Mononuclear cell (primary cell): ENCODE results near the gene OR5D13. TPM values are rescaled to one million over a fixed set of nuclear protein-coding genes. Genes with fewer than 3 reads are reported as not detected.

ENCODE experiments used
- H3K27me3 ChIP-seq: 2 replicates; pipeline ENCODE4 v1.6.0; 2011; ENCODE audit warnings: low read length, control low read depth; ENCODE audit not compliant: insufficient read depth
- H3K4me1 ChIP-seq: 2 replicates; pipeline ENCODE4 v1.5.1; 2011; ENCODE audit warnings: mild to moderate bottlenecking, low read length, control low read depth; ENCODE audit not compliant: insufficient read depth
- H3K4me3 ChIP-seq: 2 replicates; pipeline ENCODE4 v1.5.1; 2011; ENCODE audit warnings: mild to moderate bottlenecking, low read length, moderate library complexity
- H3K9me3 ChIP-seq: 2 replicates; pipeline ENCODE4 v1.5.1; 2011; ENCODE audit warnings: low read depth, mild to moderate bottlenecking, control low read depth, low read length
- total RNA-seq: library from RNA; depleted of rRNA; stranded (reverse); fragments of >200 nt; gene quantifications from one replicate; pipeline ENCODE4 v1.2.3, GENCODE V29; 2012

Gene OR5D13, protein sequence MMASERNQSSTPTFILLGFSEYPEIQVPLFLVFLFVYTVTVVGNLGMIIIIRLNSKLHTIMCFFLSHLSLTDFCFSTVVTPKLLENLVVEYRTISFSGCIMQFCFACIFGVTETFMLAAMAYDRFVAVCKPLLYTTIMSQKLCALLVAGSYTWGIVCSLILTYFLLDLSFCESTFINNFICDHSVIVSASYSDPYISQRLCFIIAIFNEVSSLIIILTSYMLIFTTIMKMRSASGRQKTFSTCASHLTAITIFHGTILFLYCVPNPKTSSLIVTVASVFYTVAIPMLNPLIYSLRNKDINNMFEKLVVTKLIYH
- not detected for total RNA-seq

DNA sequence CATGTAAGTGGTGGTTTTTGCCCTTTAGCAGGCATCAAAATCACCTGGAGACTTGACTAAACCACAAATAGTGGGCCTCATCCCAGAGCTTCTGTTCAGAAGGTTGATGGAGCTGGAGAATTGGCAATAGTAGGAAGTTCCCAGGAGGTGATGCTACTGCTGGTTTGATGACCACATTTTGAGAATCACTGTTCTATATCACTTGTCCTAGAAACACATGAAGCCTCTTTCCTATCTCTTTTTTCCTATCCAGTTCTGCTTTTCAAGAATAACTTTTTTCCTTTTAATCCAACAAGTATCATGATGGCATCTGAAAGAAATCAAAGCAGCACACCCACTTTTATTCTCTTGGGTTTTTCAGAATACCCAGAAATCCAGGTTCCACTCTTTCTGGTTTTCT is at the start of gene OR5D13:
Gene OR5D13 (plus strand): TSS at position 301 of the 400 bp plus-strand sequence. CDS start 0 bp downstream, at position 301.
- H3K27me3 ChIP-seq: no peaks in the 10 kb centered on the region
- H3K4me1 ChIP-seq: no peaks in the 10 kb centered on the region
- no peak within 1 kb of the TSS for H3K4me3 ChIP-seq
- no peaks in the 10 kb centered on the region for H3K9me3 ChIP-seq

DNA sequence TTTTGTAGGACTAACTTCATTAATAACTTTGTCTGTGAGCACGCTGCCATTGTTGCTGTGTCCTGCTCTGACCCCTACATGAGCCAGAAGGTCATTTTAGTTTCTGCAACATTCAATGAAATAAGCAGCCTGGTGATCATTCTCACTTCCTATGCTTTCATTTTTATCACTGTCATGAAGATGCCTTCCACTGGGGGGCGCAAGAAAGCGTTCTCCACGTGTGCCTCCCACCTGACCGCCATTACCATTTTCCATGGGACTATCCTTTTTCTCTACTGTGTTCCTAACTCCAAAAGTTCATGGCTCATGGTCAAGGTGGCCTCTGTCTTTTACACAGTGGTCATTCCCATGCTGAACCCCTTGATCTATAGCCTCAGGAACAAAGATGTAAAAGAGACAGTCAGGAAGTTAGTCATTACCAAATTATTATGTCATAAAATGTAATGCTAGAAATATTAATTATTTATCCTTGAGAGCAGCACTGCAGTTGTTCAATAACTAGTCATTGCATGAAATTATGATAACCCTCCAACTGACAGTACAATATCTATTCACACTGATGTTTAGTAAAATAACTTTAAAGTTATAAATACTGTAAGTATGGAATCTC is 46.4 kb upstream of the OR5D13 start:
- no peaks in the 10 kb centered on the region for H3K4me1 ChIP-seq
- no peaks in the 10 kb centered on the region for H3K9me3 ChIP-seq
- no peak overlapping the region for H3K4me3 ChIP-seq
- H3K27me3 ChIP-seq: no peaks in the 10 kb centered on the region

DNA sequence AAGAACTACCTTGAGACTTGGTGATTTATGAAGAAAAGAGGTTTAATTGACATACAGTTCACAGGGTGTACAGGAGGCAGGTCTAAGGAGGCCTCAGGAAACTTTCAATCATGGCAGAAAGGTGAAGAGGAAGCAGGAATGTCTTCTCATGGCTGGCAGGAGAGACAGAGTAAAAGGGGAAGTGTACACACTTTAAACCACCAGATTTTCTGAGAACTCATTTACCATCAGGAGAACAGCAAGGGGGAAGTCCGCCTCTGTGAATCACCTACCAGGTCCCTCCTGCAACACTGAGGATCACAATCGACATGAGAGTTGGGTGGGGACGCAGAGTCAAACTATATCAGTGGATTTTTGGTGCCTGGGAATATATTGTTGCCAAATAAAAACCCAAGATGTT is 40.3 kb upstream of the OR5D13 start:
- no peaks in the 10 kb centered on the region for H3K27me3 ChIP-seq

DNA sequence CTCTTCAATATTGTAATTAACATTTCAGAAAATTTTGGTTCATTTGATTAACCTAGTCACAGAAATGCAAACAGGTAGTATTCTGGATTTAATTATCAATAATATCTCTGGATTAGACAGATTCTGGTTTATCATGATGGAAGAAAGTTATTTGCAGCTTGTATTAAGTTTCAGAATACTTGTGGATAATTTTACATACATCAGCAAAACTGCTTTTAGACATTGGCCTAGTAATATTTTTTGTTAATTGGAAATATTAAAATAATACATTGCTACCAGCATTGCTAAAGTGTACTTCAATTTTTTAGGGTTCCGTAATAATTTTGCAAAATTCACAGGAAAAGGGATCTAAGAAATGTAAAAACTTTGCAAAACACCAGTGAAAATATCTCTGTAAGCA is 18.4 kb downstream of the OR5D13 start:
- H3K9me3 ChIP-seq: no peaks in the 10 kb centered on the region
- no peaks in the 10 kb centered on the region for H3K4me1 ChIP-seq
- H3K4me3 ChIP-seq: no peak overlapping the region
- no peaks in the 10 kb centered on the region for H3K27me3 ChIP-seq

More for the DNA sequence above, 40.3 kb upstream of the OR5D13 start:
- no peak overlapping the region for H3K4me3 ChIP-seq
- H3K4me1 ChIP-seq: no peaks in the 10 kb centered on the region
- H3K9me3 ChIP-seq: no peaks in the 10 kb centered on the region

DNA sequence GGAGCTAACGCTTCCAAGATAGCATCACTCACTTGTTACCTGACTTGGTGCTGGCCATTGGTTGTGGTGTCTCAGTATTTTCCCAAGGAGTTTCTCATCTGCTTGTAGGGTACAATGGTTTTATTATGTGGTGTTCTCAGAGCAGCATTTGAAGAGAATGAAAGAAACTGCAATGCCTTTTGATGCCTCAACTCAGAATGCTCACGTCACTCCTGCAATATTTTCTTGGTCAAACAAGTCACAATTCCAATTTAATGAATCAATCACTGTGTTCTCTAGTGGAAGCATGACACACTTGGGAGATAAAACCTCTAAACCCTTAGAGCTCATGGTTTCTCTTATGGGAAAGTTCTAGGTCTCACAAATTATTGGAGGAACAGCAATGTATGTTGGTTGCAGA is 20.1 kb downstream of the OR5D13 start:
- H3K4me1 ChIP-seq: no peaks in the 10 kb centered on the region
- H3K9me3 ChIP-seq: no peaks in the 10 kb centered on the region
- no peaks in the 10 kb centered on the region for H3K27me3 ChIP-seq
- no peak overlapping the region for H3K4me3 ChIP-seq

DNA sequence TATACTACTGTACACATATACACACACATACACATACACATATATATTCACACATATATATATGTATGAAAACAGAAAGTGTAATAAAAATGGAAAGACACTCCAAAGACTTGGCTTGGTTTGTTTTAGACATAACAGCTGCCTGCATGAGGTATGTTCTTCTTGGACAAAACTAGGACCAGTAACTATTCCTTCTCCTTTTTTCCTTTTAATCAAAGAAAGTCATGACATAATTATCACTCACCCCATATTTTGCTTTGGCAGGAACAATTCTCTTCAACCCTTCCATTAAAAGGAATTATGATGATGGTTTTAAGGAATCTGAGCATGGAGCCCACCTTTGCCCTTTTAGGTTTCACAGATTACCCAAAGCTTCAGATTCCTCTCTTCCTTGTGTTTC is 22.0 kb downstream of the OR5D13 start, which contains the start of gene OR5D14:
Gene OR5D14 (plus strand): TSS at position 301 of the 400 bp plus-strand sequence. CDS start 0 bp downstream, at position 301.
- no peaks in the 10 kb centered on the region for H3K27me3 ChIP-seq
- no peaks in the 10 kb centered on the region for H3K4me1 ChIP-seq
- H3K4me3 ChIP-seq: no peak within 1 kb of the TSS
- H3K9me3 ChIP-seq: peaks cover 6% of the 10 kb centered on the region

DNA sequence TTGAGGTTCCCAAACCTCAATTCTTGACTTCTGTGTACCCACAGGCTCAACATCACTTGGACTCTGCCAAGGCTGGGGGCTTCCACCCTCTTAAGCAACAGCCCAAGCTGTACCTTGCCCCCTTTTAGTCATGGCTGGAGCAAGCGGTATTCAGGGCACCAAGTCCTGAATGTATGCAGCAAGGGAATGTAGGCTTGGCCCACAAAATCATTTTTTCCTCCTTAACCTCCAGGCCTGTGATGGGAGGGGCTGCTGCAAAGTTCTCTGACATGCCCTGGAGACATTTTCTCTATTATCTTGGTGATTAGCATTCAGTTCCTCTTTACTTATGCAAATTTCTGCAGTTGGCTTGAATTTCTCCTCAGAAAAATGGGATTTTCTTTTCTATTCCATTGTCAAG is 33.0 kb downstream of the OR5D13 start:
- Histone ChIP-seq H3K9me3 (no peaks in the 10 kb centered on the region), H3K4me3 (no peak overlapping the region), H3K4me1 (no peaks in the 10 kb centered on the region), H3K27me3 (no peaks in the 10 kb centered on the region)

DNA sequence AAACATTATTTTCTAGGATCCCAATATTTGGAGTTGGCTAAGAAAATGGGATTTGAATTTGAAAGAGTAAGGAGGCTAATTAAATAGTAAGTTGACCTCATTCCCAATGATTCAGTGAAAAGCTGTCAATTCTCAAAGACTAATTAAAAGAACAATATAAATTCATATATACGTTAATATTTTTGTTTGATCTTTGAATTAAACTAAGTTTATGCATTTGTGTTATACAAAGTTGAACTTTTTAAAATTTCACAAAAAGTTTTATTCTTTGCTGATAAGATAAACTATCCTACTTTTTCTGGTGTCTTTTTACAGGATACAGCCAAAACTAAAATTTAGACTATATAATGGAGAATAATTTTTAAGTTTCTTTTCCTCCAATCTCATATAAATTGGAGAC is 37.8 kb downstream of the OR5D13 start, which contains the start of gene OR5L1:
Gene OR5L1 (plus strand): TSS at position 301 of the 400 bp plus-strand sequence. CDS start 100 bp downstream, outside the sequence.
- no peaks in the 10 kb centered on the region for H3K9me3 ChIP-seq
- no peak within 1 kb of the TSS for H3K4me3 ChIP-seq
- H3K27me3 ChIP-seq: no peaks in the 10 kb centered on the region
- no peaks in the 10 kb centered on the region for H3K4me1 ChIP-seq

DNA sequence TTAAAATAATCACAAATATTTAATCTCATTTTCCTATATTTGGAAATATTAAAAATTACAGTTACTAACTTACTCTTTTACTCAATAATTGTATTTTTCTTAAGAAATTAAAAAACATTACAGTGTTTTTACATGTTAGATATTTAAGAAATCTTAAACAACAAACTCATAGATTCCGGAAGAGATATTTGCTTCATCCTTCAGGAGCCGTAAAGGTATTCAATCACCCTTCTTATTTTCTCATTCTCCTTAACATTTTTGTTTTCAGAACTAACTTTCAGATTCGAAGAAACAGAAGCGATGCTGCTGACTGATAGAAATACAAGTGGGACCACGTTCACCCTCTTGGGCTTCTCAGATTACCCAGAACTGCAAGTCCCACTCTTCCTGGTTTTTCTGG is 46.1 kb downstream of the OR5D13 start, which contains the start of gene OR5D18:
Gene OR5D18 (plus strand): TSS at position 301 of the 400 bp plus-strand sequence. CDS start 0 bp downstream, at position 301.
- Histone ChIP-seq H3K9me3 (no peaks in the 10 kb centered on the region), H3K4me3 (no peak within 1 kb of the TSS), H3K4me1 (no peaks in the 10 kb centered on the region), H3K27me3 (no peaks in the 10 kb centered on the region)

Other genes starting within 250 kb of the OR5D13 start
- not detected for gene OR4C15, start 219.0 kb upstream of the OR5D13 start, total RNA-seq
- gene OR4C16, start 201.3 kb upstream of the OR5D13 start, total RNA-seq: not detected
- not detected for gene OR4C11, start 165.8 kb upstream of the OR5D13 start, total RNA-seq
- not detected for gene OR4P4, start 138.3 kb upstream of the OR5D13 start, total RNA-seq
- not detected for gene OR4S2, start 125.1 kb upstream of the OR5D13 start, total RNA-seq
- gene OR4C6, start 111.2 kb upstream of the OR5D13 start, total RNA-seq: 0.21 TPM
- not detected for gene OR5D14, start 22.1 kb downstream of the OR5D13 start, total RNA-seq
- not detected for gene OR5L1, start 37.9 kb downstream of the OR5D13 start, total RNA-seq
- gene OR5D18, start 46.2 kb downstream of the OR5D13 start, total RNA-seq: not detected
- gene OR5L2, start 53.8 kb downstream of the OR5D13 start, total RNA-seq: not detected
- gene OR5D16, start 65.3 kb downstream of the OR5D13 start, total RNA-seq: not detected
- not detected for gene TRIM51, start 109.9 kb downstream of the OR5D13 start, total RNA-seq
- not detected for gene OR5W2, start 141.1 kb downstream of the OR5D13 start, total RNA-seq
- not detected for gene OR5I1, start 163.0 kb downstream of the OR5D13 start, total RNA-seq
- not detected for gene OR10AG1, start 196.5 kb downstream of the OR5D13 start, total RNA-seq
- not detected for gene OR5F1, start 221.2 kb downstream of the OR5D13 start, total RNA-seq